Measurements from ENCODE around the gene CERS1. TPM values are rescaled to one million over a fixed set of nuclear protein-coding genes. Genes with fewer than 3 reads are reported as not detected.

The CERS1 gene
- total RNA-seq, 2 donors from 2014 or later: 0.79 to 1.6 TPM

DNA sequence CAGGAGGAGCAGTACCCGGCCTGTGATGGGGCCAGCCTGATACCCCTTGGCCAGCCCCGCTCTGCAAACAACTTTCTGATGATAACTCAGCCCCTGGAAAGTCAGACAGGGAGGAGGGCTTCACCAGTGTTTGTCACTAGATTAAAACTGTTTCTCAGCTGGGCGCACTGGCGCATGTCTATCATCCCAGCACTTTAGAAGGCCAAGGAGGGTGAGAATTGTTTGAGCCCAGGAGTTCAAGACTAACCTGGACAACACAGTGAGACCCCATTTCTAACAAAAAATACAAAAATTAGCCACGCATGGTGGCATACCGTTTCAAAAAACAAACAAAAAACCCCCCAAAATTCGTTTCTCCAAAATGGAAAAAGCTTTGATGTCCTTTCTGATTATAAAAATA, 5.5 kb upstream of the CERS1 start:
- H3K27ac ChIP-seq: no peak overlapping the region
- no peak for DNase-seq (ENCODE audit: low spot score)
- H3K27me3 ChIP-seq: no peaks in the 10 kb centered on the region
- H3K9me3 ChIP-seq: no peaks in the 10 kb centered on the region
- H3K4me3 ChIP-seq: no peak overlapping the region
- peaks cover 27% of the 10 kb centered on the region for H3K36me3 ChIP-seq
- TF ChIP-seq, protein P1, sequence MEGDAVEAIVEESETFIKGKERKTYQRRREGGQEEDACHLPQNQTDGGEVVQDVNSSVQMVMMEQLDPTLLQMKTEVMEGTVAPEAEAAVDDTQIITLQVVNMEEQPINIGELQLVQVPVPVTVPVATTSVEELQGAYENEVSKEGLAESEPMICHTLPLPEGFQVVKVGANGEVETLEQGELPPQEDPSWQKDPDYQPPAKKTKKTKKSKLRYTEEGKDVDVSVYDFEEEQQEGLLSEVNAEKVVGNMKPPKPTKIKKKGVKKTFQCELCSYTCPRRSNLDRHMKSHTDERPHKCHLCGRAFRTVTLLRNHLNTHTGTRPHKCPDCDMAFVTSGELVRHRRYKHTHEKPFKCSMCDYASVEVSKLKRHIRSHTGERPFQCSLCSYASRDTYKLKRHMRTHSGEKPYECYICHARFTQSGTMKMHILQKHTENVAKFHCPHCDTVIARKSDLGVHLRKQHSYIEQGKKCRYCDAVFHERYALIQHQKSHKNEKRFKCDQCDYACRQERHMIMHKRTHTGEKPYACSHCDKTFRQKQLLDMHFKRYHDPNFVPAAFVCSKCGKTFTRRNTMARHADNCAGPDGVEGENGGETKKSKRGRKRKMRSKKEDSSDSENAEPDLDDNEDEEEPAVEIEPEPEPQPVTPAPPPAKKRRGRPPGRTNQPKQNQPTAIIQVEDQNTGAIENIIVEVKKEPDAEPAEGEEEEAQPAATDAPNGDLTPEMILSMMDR (IDR thresholded peaks at IDR 0.05): no peak
- peaks cover 0 to 7% of the 10 kb centered on the region in 2 donors for H3K4me1 ChIP-seq

GRCh38 chr19:18900700-18901481, 4.9 kb upstream of the CERS1 start:
- no peak for DNase-seq (ENCODE audit: low spot score)

DNA sequence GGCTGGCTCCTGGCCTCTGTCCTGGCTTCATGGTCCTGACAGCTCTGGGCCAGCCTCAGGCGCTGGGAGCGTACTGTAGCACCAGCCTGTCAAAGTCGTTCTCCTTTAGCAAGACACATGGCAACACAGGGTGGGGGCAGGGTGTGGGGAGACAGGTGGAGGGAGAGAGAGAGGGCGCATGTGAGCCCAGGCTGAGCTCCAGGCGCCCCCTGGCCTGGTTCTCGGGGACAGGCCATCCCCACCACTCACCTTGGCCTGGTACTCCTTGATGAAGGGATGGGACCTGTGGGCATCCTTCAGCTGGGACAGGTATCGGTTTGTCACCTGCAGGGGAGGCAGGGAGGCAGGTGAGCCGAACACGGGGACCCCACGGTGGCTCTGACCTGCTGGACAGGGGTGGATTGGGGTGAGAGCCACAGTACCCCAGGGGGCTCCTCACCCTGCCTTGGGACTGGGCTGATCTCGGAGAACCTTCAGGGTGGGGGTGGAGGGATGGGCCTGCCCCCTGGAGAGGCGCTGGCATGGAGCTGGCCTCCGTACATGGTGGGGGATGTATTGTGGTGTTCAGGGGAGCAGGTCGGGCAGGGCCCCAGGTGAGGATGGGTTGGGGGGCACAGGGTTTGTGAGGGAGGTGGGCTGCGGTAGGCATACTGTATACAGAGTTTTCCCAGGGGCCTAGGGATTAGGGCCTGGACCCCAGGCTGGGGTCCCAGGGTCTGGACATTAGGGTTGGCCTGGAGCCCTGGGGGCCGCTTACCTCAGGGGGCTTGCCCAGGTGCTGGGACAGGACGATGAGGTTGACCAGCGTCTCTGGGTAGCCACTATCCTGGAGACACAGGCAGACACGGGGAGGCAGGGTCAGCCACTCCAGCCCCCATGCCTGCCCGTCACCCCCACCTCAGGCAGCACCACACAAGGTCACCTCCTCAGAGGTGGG, 3.9 kb upstream of the CERS1 start:
- peaks cover 21% of the 10 kb centered on the region for H3K36me3 ChIP-seq
- no peak for DNase-seq (ENCODE audit: low spot score)

More at GRCh38 chr19:18900700-18901481, 4.9 kb upstream of the CERS1 start:
- Histone ChIP-seq H3K4me1 (peaks cover 0 to 11% of the 10 kb centered on the region in 2 donors), H3K4me3 (no peak overlapping the region), H3K9me3 (no peaks in the 10 kb centered on the region), H3K27me3 (no peaks in the 10 kb centered on the region), H3K36me3 (peaks cover 21% of the 10 kb centered on the region), H3K27ac (no peak overlapping the region)
- TF ChIP-seq, protein P1 (IDR thresholded peaks at IDR 0.05): no peak

DNA sequence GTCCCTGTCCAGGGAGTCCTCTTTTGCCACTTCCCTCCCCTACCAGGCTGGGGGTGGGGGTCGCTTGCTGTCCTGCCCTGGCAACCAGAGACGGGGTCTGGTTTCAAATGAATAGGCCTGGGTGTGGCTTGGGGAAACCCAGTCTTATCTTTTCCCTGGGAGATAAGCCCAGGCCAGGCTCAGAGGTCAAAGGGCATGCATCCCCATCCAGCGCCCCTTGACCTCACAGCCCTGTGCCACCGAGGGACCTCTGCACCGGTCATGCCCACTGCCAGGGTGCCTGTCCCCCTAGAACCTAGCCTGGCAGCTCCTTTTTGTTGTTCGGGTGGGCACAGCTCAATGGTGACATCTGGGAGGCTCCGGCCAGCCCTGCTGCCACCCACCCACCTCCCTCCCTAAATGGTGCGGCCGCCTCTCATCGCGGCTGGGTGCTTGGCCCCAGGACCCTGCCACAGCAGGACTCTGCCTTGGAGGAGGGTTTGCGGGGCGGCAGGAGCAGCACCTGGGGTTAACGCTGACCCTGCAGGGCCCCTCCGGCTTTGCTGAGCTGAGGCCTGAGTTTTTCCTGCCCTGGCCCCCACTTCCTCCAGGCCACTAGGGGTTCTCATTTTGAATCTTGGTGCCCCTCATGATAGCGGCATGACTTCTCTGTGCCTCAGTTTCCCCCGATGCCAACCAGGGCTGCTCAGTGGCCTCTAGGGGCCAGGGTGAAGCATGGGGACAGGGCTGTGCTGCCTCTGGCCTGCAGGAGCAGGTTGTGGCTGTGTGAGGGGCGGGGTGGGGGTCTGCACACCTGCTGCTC, 2.9 kb upstream of the CERS1 start:
- TF ChIP-seq, protein P1 (IDR thresholded peaks at IDR 0.05): no peak
- no peaks in the 10 kb centered on the region for H3K27me3 ChIP-seq
- H3K36me3 ChIP-seq: peaks cover 21% of the 10 kb centered on the region
- peaks cover 0 to 29% of the 10 kb centered on the region in 2 donors for H3K4me1 ChIP-seq
- H3K9me3 ChIP-seq: no peaks in the 10 kb centered on the region
- no peak for DNase-seq (ENCODE audit: low spot score)
- H3K4me3 ChIP-seq: no peak overlapping the region
- H3K27ac ChIP-seq: no peak overlapping the region

More for the DNA sequence above, 3.9 kb upstream of the CERS1 start:
- Histone ChIP-seq H3K4me1 (peaks cover 0 to 18% of the 10 kb centered on the region in 2 donors), H3K27me3 (no peaks in the 10 kb centered on the region), H3K27ac (no peak overlapping the region), H3K4me3 (no peak overlapping the region), H3K9me3 (no peaks in the 10 kb centered on the region)
- TF ChIP-seq, protein P1 (IDR thresholded peaks at IDR 0.05): no peak

GRCh38 chr19:18898081-18898606, 2.2 kb upstream of the CERS1 start:
- Histone ChIP-seq H3K4me1 (peaks cover 0 to 32% of the 10 kb centered on the region in 2 donors), H3K27ac (no peak overlapping the region), H3K4me3 (no peak overlapping the region), H3K27me3 (no peaks in the 10 kb centered on the region), H3K36me3 (peaks cover 21% of the 10 kb centered on the region), H3K9me3 (no peaks in the 10 kb centered on the region)
- no peak for DNase-seq (ENCODE audit: low spot score)
- TF ChIP-seq, protein P1 (IDR thresholded peaks at IDR 0.05): no peak
